Gastrocnemius medialis (tissue), 4 donors: Measurements from ENCODE around the gene SPECC1.

Experiments
- CTCF ChIP-seq, 5 experiments: fragments of 450-650 bp in 3 of 5; fragments of 200-600 bp in 2 of 5; sonication (generic) in 2 of 5; IDR thresholded peaks in 4 of 5; conservative IDR thresholded peaks in 1 of 5; 1 replicate in 4 of 5; 2 replicates in 1 of 5; pipeline ENCODE4 v1.5.1; 2016 to 2019; ENCODE audit warnings: antibody characterized with exemption in 5 of 5, mild to moderate bottlenecking in 3 of 5, moderate library complexity in 3 of 5
- POLR2A ChIP-seq, 2 donors: fragments of 450-650 bp; IDR thresholded peaks; one replicate each; pipeline ENCODE4 v1.6.1; 2017; ENCODE audit warnings: antibody characterized with exemption in 2 of 2, mild to moderate bottlenecking in 2 of 2, moderate library complexity in 2 of 2

GRCh38 chr17:20009302-20010098 lies at the start of gene SPECC1:
- peak; percentile 32 to 55 for TF ChIP-seq POLR2A (IDR thresholded peaks at IDR 0.05)
- TF ChIP-seq CTCF (IDR thresholded peaks at IDR 0.05 in 4 of 5, conservative IDR thresholded peaks at IDR 0.05 in 1 of 5) = peak; percentile 83 to 99 (median 96)
